GM19035 (cell line): ENCODE results near the gene FADS1.

Source experiments
- ATAC-seq: cut with Tn5 transposase; IDR thresholded peaks from one replicate; pipeline ENCODE4 v1.9.1; 2021; ENCODE audit not compliant: unreplicated experiment

The FADS1 gene

GRCh38 chr11:61797263-61797944 is 19.4 kb downstream of the FADS1 start:
- no peak for ATAC-seq

- ATAC-seq, result no peak
These were observed 20.8 kb downstream of the FADS1 start for GRCh38 chr11:61795876-61796526.

- ATAC-seq, result no peak
These were observed 21.3 kb downstream of the FADS1 start for GRCh38 chr11:61795459-61795858.

- no peak for ATAC-seq
These were observed 22.2 kb downstream of the FADS1 start for GRCh38 chr11:61794579-61794978.

- no peak for ATAC-seq
These were observed 23.0 kb downstream of the FADS1 start for GRCh38 chr11:61793829-61794204.

- ATAC-seq, result peak; percentile 3
These were observed 23.5 kb downstream of the FADS1 start for GRCh38 chr11:61793083-61793828.

- peak; percentile 84 for ATAC-seq
These were observed 24.3 kb downstream of the FADS1 start, which contains the start of the genes FEN1 and TMEM258 for GRCh38 chr11:61792310-61793082. Gene FEN1, plus strand, starts transcription at chr11:61792911. Its CDS starts 2,451 bp downstream, at chr11:61795362. Gene TMEM258, minus strand, starts transcription at chr11:61792599. Its CDS starts 41 bp downstream, at chr11:61792558.

GRCh38 chr11:61791737-61792309 is 25.0 kb downstream of the FADS1 start:
- no peak for ATAC-seq

- no peak for ATAC-seq
These were observed 28.8 kb downstream of the FADS1 start for GRCh38 chr11:61787928-61788491.

- no peak for ATAC-seq
These were observed 30.9 kb downstream of the FADS1 start for GRCh38 chr11:61785837-61786402.

- ATAC-seq, result no peak
These were observed 32.3 kb downstream of the FADS1 start for GRCh38 chr11:61784506-61784805.

- ATAC-seq, result no peak
These were observed 32.9 kb downstream of the FADS1 start for GRCh38 chr11:61783717-61784505.

- no peak for ATAC-seq
These were observed 34.0 kb downstream of the FADS1 start for GRCh38 chr11:61782841-61783240.

- no peak for ATAC-seq
These were observed 34.5 kb downstream of the FADS1 start for GRCh38 chr11:61782299-61782698.

- no peak for ATAC-seq
These were observed 35.2 kb downstream of the FADS1 start for GRCh38 chr11:61781585-61781984.

GRCh38 chr11:61780581-61781162 is 36.1 kb downstream of the FADS1 start:
- ATAC-seq, result no peak

GRCh38 chr11:61779666-61780525 is 36.9 kb downstream of the FADS1 start:
- no peak for ATAC-seq
